Activated T-cell treated with anti-CD3 and anti-CD28 coated beads for 24 hours (primary cell): ENCODE measurements around the gene HINT3.
A peak's percentile ranks its signal among the peaks of the same experiment; 100 is the strongest.
"Not testable (repeated sequence)": the region's sequence is repeated elsewhere in the genome, so short reads cannot be mapped to it uniquely, and the experiment has no call there.

ENCODE experiments used
- DNase-seq: peaks from one replicate; pipeline ENCODE4 v3.0.0-alpha.2; 2020; ENCODE audit warnings: low read depth

Gene HINT3

GRCh38 chr6:125962900-125963497 is 6.4 kb downstream of the HINT3 start:
- no peak for DNase-seq

- no peak for DNase-seq
Measured at GRCh38 chr6:125963817-125964216, 7.2 kb downstream of the HINT3 start.

- no peak for DNase-seq
Measured at GRCh38 chr6:125966569-125966968, 10.0 kb downstream of the HINT3 start.

GRCh38 chr6:125968493-125968892 is 11.9 kb downstream of the HINT3 start:
- no peak for DNase-seq

- DNase-seq: no peak
Measured at GRCh38 chr6:125970760-125971159, 14.2 kb downstream of the HINT3 start.

- DNase-seq: not testable (repeated sequence)
Measured at GRCh38 chr6:125972478-125972877, 15.9 kb downstream of the HINT3 start.

- DNase-seq: no peak
Measured at GRCh38 chr6:125974214-125974866, 17.8 kb downstream of the HINT3 start.

GRCh38 chr6:125979101-125979500 is 22.5 kb downstream of the HINT3 start:
- DNase-seq: no peak

- DNase-seq: no peak
Measured at GRCh38 chr6:125981571-125982185, 25.1 kb downstream of the HINT3 start.

GRCh38 chr6:125983246-125983945 is 26.8 kb downstream of the HINT3 start:
- no peak for DNase-seq

- no peak for DNase-seq
Measured at GRCh38 chr6:125984311-125984710, 27.7 kb downstream of the HINT3 start.

GRCh38 chr6:125985522-125985921 is 29.0 kb downstream of the HINT3 start:
- no peak for DNase-seq

- DNase-seq: no peak
Measured at GRCh38 chr6:125985979-125986300, 29.4 kb downstream of the HINT3 start.

GRCh38 chr6:125986301-125987025 is 29.9 kb downstream of the HINT3 start, which contains the start of gene TRMT11:
TRMT11 (plus strand) TSS chr6:125986540; CDS start chr6:125986551, 11 bp downstream.
- peak; percentile 78 for DNase-seq

- peak; percentile 5 for DNase-seq
Measured at GRCh38 chr6:125987026-125987617, 30.6 kb downstream of the HINT3 start.

- DNase-seq: no peak
Measured at GRCh38 chr6:125988280-125988679, 31.7 kb downstream of the HINT3 start.

- DNase-seq: no peak
Measured at GRCh38 chr6:125989631-125990030, 33.1 kb downstream of the HINT3 start.

- DNase-seq: no peak
Measured at GRCh38 chr6:125991653-125992052, 35.1 kb downstream of the HINT3 start.

GRCh38 chr6:125994670-125995488 is 38.3 kb downstream of the HINT3 start:
- DNase-seq: no peak

GRCh38 chr6:125995972-125996580 is 39.5 kb downstream of the HINT3 start:
- peak; percentile 46 for DNase-seq
